KG1 (cell line): ENCODE results near the gene RPTOR.
"Not testable (repeated sequence)": the region's sequence is repeated elsewhere in the genome, so short reads cannot be mapped to it uniquely, and the experiment has no call there.

Experiments used
- DNase-seq: peaks from one replicate; lab custom pipeline; 2025; lab: John Stamatoyannopoulos, UW

RPTOR gene

DNA sequence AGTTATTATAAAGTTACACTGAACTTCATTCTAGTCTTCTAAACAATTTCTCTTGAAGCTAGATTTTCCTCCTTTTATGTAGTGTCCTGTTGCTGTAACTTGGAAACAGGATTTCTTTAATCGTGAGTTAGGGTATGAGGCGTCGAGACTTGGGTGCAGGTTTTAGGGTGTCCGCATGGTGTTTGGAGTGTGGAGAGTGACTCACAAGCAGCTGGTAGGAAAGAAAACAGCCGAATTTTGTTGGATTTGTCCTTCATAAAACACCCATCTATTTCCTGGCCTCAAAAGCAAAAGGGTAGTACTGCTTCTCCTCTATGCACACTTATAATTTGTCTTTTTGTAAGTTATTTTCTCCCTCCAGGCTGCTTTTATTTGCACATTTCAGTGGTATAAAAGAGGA, 1.6 kb downstream of the RPTOR start:
- no peak for DNase-seq

DNA sequence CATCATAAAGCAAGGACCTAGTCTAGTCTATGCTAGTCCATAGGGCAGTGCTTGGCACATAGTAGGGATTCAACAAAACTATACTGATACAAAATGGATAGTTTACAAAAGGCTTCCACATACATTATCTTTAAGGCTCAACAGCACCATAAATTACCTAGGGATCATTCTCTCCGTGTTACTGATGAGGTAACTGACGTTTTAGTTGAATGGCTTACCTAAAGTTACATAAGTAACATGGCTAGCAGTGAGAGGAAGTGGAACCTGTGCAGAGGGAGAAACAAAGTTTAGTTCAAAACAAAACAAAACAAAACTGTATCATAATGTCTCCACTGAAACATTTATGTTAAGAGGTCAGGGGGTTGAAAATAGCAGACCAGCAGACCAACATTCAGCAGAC, 7.9 kb downstream of the RPTOR start:
- DNase-seq, result no peak

DNA sequence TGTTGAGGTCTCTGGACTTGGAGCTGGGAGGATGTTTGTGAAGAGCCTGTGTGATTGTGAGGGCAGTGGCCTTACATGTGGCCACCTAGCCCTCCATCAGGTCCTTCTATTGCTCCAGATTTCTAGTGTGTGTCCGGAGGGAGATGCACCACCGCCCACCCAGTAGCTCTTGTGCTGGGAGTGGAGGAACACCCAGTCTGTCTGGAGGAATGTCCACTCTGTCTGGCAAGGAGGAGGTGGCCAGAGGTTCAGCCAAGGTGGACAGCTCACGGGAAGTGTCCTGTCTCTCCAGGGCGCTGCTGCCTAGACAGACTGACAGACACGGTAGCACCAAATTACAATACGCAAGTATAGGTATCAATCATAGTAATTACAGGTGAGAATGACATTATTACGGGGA, 10.6 kb downstream of the RPTOR start:
- DNase-seq, result no peak

GRCh38 chr17:80558046-80558445, 13.4 kb downstream of the RPTOR start:
- DNase-seq, result no peak

GRCh38 chr17:80559825-80560251, 15.2 kb downstream of the RPTOR start:
- no peak for DNase-seq

GRCh38 chr17:80561541-80562114, 17.0 kb downstream of the RPTOR start:
- no peak for DNase-seq

DNA sequence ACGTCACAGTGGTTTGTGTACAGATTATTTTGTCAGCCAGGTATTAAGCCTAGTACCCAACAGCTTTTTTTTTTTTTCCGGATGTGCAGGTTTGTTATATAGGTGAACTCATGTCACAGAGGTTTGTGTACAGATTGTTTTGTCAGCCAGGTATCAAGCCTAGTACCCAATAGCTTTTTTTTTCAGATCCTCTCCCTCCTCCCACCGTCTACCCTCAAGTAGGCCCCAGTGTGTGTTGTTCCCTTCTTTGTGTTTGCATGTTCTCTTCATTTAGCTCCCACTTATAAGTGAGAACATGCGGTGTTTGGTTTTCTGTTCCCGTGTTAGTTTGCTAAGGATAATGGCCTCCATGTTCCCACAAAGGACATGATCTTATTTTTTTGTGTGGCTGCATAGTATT, 19.9 kb downstream of the RPTOR start:
- DNase-seq, result no peak

- DNase-seq, result no peak
Measured at GRCh38 chr17:80565343-80566053, 20.9 kb downstream of the RPTOR start.

GRCh38 chr17:80566054-80566400, 21.4 kb downstream of the RPTOR start:
- no peak for DNase-seq

DNA sequence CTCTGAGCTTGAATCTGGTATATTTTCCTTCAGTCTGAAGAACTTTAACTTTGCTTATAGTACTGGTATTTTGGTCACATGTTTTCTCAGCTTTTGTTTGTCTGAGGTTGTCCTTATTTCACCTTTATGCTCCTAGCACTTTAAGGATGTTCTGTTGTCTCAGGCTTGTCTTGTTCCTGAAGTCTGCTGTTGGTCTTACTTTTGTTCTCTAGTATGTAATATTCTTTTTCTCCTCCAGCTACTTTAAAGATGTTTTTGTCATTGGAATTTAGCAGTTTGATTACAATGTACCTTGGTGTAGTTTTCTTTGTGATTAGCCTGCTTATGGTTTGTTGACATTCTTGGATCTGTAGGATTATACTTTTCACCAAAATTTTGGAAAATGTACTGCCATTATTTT, 23.6 kb downstream of the RPTOR start:
- no peak for DNase-seq

DNA sequence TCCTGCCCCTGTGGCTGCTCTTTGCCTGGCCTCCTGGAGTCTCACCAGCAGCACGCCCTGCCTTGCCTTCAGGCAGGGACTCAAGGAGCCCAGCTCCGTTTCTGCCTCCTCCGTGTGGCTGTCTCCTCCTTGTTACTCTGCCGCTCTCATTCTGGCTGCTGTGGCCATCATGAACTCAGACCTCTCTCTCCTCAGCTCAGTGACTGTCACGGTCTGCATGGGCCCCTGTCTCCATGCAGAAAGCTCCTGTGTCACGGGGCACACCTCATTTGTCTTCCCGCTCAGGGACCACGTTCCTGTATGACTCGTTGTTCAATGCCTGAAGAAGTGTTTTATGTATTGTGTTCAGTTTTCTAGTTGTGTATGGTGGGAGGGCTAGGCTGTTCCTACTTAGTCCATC, 25.3 kb downstream of the RPTOR start:
- DNase-seq, result no peak

DNA sequence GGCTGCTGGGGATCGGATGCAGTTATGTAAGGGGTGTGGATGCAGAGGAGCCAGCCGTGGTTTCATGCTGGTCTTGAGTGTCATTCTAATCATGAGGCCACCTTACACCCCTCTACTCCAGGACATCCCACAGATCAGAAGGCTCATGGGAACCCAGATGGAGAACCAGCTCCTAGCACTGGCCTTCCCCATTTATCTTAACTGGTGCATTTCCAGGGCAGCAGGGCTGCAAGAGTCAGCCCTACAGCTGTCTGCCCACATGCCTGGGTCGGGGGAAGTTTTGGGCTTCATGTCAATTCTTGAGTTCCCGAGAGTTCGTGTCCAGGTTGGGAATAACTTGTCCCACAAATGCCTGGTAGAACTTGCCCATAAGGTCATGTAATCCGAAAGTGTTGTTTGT, 29.1 kb downstream of the RPTOR start:
- DNase-seq, result no peak

- DNase-seq, result no peak
Measured at GRCh38 chr17:80574496-80574895, 29.9 kb downstream of the RPTOR start.

- peak; percentile 83 for DNase-seq
Measured at GRCh38 chr17:80575057-80575875, 30.6 kb downstream of the RPTOR start.

GRCh38 chr17:80577876-80578570, 33.4 kb downstream of the RPTOR start:
- DNase-seq, result no peak

DNA sequence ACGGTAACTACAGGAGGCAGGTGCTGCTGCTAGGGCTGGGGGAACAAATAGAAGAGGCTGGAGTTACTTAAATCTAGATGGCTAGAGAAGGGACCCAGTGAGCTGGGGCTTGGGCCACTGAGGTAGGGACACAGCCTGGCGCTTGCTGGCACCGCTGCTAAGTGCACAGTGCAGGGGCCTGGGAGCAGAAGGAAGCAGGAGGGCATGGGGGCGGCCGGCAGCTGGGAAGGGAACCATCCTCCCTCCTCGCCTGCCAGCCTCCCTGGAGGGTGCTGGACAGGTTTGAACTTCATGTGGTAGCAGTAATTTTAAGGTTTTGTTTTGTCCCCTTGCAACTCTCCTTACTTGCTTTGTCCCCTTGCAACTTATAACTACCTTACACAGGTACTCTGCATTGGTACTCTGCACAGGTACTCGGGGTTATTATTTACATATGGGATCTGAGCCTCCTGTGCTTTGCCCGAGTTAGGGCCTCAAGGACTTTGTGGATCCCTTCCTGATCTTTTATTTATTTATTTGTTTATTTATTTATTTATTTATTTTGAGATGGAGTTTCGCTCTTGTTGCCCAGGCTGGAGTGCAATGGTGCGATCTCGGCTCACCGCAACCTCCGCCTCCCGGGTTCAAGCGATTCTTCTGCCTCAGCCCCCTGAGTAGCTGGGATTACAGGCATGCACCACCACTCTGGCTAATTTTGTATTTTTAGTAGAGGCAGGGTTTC, 34.2 kb downstream of the RPTOR start:
- DNase-seq, result not testable (repeated sequence)

DNA sequence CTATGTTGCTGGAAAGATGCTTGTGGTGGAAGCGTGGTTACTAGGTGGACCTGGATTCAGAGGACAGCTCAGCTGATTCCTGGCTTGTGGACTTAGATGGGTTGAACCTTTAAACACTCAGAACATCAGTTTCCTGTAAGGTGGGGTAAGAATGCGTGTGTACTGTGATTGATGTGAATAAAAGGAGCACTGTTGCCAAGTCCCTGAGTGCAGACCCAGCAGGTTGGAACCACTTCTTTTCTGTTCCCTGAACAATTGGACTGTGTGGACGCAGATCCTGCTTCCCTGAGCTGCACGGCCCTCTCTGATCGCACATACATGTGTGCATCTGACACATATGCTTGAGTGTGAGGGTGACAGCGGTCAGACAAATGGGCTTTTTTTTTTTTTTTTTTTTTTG, 37.5 kb downstream of the RPTOR start:
- DNase-seq, result no peak

DNA sequence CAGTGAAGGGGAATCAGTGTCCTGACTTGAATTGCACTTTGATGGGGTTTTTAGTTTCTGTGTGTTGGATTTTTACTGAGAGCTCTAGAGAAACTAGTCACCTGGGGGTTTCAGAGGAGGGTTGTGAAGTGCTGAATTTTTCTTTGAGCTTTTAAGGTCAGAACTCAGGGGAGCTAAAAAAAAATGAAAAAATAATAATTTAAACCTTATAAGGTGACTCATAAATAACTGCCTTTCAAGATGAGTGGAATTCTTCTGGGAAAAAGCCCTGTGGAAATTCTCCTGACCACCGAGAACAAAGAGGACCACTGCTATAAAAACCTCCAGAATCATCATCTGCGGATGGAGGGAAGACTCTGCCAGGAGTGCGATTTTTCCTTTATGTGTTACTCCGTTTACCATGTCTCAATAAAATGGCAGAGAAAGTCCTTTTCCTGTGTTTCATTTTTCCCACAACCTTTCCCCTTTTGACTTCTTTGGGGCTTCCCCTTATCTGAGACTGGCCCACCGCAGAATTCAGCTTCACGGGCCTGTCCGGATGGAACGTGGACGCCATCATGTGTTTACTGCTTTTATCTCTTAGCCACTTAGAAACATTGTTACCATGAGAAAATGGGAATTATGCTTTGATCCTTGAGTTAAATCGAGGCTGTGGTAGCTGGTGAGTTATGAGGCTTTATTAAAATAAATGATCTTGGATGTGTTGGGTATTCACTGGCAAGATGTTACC, 39.7 kb downstream of the RPTOR start:
- DNase-seq, result no peak

- DNase-seq, result no peak
Measured at GRCh38 chr17:80585890-80586845, 41.5 kb downstream of the RPTOR start.

- DNase-seq, result no peak
Measured at GRCh38 chr17:80586846-80587228, 42.2 kb downstream of the RPTOR start.
